Measurements from ENCODE around the gene FAT1.

FAT1 gene

DNA sequence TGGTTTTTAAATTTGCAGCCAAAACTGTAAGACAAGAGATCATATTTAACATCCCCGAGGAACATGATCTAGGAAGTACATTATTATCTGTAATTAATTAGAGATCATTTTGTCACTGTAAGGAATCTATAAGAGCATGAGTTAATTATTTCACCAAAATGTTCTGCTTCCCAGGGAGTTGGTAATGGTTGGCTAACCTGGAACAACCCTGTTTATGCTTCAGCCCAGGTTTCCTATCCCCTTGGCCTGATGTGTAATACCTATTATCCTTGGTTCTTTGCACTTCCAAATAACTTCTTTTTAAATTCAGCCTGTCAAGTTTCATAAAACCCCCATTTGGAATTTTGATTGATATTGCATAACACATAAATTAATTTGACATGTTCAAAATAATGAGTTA, 161.9 kb downstream of the FAT1 start:
- DNase-seq (ENCODE audit: low read depth): no peak

DNA sequence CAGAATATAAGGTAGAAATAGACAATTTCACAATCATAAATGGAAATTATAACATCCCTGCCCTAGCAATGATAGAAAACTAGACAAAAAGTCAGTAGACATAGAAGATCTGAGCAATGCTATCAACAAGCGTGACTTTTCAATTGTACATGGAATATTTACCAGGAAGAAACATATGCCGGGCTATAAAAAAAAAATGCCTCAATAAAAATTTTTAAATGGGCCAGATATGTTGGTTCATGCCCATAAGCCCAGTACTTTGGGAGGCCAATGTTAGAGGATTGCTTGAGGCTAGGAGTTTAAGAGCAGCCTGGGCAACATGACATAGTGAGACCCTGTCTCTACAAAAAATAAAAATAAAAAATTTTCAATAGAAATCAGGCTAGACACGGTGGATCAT, 163.0 kb downstream of the FAT1 start:
- no peak for DNase-seq (ENCODE audit: low read depth)

DNA sequence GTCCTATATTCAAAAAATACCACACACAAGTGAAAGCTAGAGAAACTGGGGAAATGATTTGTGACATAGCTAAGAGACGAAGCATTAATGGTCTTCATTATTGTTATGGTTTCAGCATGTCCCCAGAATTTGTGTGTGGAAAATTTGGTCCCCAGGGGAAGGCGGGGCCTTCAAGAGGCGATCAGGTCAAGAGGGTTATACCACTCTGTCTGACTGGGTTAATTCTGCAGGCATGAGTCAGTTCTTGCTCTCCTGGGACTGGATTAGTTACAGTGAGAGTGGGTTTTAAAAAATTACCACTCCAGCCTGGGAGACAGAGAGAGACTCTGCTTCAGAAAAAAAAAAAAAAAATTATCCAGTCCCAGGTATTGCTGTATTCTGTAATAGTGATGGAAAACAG, 166.2 kb downstream of the FAT1 start:
- DNase-seq (ENCODE audit: low read depth): no peak

- no peak for DNase-seq (ENCODE audit: low read depth)
These were observed 166.6 kb downstream of the FAT1 start for GRCh38 chr4:186557061-186557460.

DNA sequence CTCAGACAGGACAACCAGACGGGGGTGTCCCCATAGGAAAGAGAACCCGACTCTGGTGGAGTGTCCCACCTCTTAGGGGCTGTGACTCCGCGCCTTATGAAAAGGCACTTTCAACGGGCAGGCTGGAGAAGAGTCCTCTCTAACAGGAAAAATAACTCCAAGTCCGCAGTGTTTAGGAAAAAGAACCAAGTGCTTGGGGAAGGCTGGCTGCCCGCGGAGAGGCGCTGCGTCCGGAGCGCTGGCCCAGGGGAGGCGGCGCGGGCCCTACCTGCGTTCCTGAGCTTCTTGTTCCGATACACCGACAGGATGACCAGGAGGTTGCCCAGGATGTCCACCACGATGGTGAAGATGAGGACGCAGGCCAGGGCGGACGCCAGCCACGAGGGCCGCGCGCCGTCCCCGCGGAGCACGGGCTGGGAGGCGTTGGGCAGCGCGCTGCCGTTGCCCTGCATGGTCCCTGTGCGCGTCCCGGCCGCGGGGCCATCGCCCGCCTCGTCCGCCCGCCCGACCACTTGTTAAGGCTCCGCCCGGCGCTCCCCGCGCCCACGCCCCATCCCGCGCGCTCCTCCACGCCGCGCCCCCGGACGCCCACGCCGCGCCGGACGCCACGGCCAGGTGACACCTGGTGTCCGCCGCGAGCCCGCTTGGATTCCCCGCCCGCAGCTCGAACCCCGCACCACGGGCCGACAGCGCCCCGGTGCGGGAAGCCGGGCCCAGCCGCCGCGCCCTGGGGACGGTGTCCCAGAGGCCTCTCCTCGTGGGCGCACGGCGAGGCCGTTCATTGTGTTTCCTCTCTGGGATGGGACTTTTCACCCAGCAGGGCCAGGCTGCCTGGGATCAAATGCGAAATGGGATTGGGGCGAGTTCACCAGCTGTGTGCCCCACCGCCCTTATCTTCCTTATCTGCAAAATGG, 168.5 kb downstream of the FAT1 start, which contains the start of gene MTNR1A:
TSS of gene MTNR1A (minus strand) at position 654 of the 914 bp plus-strand sequence. CDS start at position 452, 202 bp downstream.
- DNase-seq (ENCODE audit: low read depth): no peak

GRCh38 chr4:186554539-186554913, 169.1 kb downstream of the FAT1 start:
- no peak for DNase-seq (ENCODE audit: low read depth)

- no peak for DNase-seq (ENCODE audit: low read depth)
These were observed 169.9 kb downstream of the FAT1 start for GRCh38 chr4:186553717-186554116.

DNA sequence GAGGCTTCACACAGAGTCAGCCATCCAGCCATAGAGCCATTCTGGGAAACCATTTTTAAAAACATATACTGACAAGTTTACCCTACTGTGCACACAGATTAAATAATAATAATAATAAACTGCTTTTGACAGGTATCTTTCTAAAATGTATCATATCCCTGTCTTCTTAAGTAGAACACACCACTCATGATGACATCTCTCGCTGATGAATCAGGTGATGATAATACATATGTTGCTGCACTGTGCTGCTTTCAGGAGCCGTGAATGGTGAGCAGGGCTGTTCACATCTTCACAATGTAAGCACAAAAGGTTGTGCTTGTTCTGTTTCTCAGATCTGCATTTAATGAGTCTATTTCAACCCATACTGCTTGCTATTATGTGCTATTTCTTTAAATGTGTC, 171.8 kb downstream of the FAT1 start:
- DNase-seq (ENCODE audit: low read depth): no peak

DNA sequence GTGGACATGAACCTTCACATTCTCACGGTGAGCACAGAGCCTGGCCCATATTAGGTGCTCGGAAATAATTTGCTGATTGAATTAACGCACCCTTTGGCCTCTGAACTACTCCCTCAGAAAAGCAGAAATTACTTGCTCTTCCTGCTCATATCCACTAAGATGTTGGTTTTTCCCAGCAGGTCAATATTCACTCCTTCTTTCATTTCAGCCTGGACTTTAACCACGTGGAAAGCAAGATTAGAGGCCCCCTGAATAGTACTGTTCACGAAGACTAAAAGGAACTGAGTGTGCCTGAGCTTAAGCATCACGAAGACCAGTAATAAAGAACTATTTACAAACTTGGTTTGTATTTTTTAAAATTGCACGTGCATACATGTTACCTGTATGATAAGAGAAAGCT, 178.2 kb downstream of the FAT1 start:
- no peak for DNase-seq (ENCODE audit: low read depth)

DNA sequence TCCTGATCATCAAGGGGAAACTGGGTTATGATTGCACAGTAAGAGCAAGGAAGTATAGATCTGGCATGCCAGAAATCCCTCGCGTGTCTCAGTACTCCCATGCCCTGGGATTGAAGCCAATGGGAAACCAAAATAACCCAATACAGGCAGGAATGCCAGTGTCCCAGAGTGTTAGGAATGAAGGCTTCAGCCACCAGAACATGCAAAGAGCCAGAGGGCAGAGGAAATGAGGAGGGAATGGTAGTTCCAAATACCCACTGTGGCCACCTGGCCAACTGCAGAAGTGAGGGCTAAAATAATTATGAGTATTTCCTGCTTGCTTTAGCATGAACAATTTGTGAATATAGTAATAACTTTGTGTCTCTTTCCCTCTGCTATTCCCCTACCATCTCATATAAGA, 180.4 kb downstream of the FAT1 start:
- DNase-seq (ENCODE audit: low read depth): no peak

DNA sequence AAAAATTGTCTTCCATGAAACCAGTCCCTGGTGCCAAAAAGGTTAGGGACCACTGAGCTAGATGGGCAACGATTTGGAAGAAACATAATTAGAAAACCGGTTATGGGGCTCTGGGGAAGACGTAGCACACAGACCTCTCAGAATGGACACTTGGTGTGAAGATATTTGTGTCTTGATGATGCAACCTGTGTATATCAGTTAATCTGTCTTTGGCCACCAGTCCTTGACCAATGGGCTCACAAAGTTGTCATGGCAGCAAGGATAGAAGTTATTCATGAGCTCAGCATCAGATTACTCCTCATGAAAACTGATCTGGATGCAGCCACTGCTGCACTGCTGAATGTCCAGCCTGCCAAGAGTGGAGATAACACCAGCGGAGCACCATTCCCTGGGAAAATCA, 181.9 kb downstream of the FAT1 start:
- no peak for DNase-seq (ENCODE audit: low read depth)

- no peak for DNase-seq (ENCODE audit: low read depth)
These were observed 185.7 kb downstream of the FAT1 start for GRCh38 chr4:186537843-186538521.
